DND-41 (cell line): ENCODE results near the gene PPP1R13L.

Experiments used
- ATAC-seq: fragments of 200-7000 bp; cut with Tn5 transposase; 3 replicates; pipeline ENCODE4 v1.9.1; 2021; ENCODE audit warnings: low read depth; ENCODE audit not compliant: insufficient read depth
- DNase-seq: peaks from one replicate; pipeline ENCODE4 v3.0.0-alpha.2; 2020
- H2AFZ ChIP-seq: 2 replicates; pipeline ENCODE4 v1.6.0; 2012; ENCODE audit warnings: low read depth, low read length
- H3K27ac ChIP-seq: 2 replicates; pipeline ENCODE4 v1.5.1; 2012; ENCODE audit warnings: low read length, inconsistent platforms
- H3K27me3 ChIP-seq: fragments of 200-600 bp; sonication (generic); 2 replicates; pipeline ENCODE4 v1.6.0; 2012; ENCODE audit warnings: low read length, mild to moderate bottlenecking, inconsistent platforms; ENCODE audit not compliant: insufficient read depth, poor library complexity
- H3K36me3 ChIP-seq: 2 replicates; pipeline ENCODE4 v1.5.1; 2012; ENCODE audit warnings: low read length, inconsistent platforms; ENCODE audit not compliant: insufficient read depth
- H3K4me1 ChIP-seq: 2 replicates; pipeline ENCODE4 v1.5.1; 2012; ENCODE audit warnings: mild to moderate bottlenecking, low read length; ENCODE audit not compliant: insufficient read depth
- H3K4me2 ChIP-seq: 2 replicates; pipeline ENCODE4 v1.6.0; 2012; ENCODE audit warnings: mild to moderate bottlenecking, moderate library complexity, low read length, inconsistent platforms; ENCODE audit not compliant: insufficient read depth
- H3K4me3 ChIP-seq, 2 experiments: fragments of 200-600 bp in 1 of 2; shearing (Covaris generic) in 1 of 2; 2 replicates each; pipeline ENCODE4 v1.5.1; 2012 to 2016; ENCODE audit warnings: inconsistent platforms in 2 of 2, low read length in 2 of 2, mild to moderate bottlenecking in 2 of 2, low read depth in 1 of 2, moderate library complexity in 1 of 2
- H3K79me2 ChIP-seq: 2 replicates; pipeline ENCODE4 v1.6.0; 2012; ENCODE audit warnings: low read length, inconsistent platforms; ENCODE audit not compliant: insufficient read depth
- H3K9ac ChIP-seq: 2 replicates; pipeline ENCODE4 v1.6.0; 2012; ENCODE audit warnings: low read depth, mild to moderate bottlenecking, inconsistent platforms, low read length, moderate library complexity
- H3K9me3 ChIP-seq: 2 replicates; pipeline ENCODE4 v1.5.1; 2012; ENCODE audit warnings: low read length, moderate library complexity, mild to moderate bottlenecking, inconsistent platforms; ENCODE audit not compliant: insufficient read depth, severe bottlenecking
- H4K20me1 ChIP-seq: 2 replicates; pipeline ENCODE4 v1.6.0; 2012; ENCODE audit warnings: low read length; ENCODE audit not compliant: insufficient read depth
- EZH2 ChIP-seq: IDR thresholded peaks from 3 replicates; pipeline ENCODE4 v1.6.1; 2012; ENCODE audit warnings: borderline replicate concordance, low read depth, mild to moderate bottlenecking, moderate library complexity, low read length, inconsistent platforms; ENCODE audit not compliant: severe bottlenecking
- TF ChIP-seq, protein P1 (sequence below): IDR thresholded peaks from 2 replicates; pipeline ENCODE4 v1.5.1; 2012; ENCODE audit warnings: borderline replicate concordance, low read length, moderate library complexity, mild to moderate bottlenecking; ENCODE audit not compliant: poor library complexity, severe bottlenecking; ENCODE audit errors: extremely low read depth

Gene PPP1R13L

GRCh38 chr19:45401815-45402214 is 3.1 kb downstream of the PPP1R13L start:
- H3K27ac ChIP-seq, result no peak overlapping the region

GRCh38 chr19:45400192-45400591 is 4.7 kb downstream of the PPP1R13L start:
- no peak for TF ChIP-seq EZH2
- TF ChIP-seq, protein P1, sequence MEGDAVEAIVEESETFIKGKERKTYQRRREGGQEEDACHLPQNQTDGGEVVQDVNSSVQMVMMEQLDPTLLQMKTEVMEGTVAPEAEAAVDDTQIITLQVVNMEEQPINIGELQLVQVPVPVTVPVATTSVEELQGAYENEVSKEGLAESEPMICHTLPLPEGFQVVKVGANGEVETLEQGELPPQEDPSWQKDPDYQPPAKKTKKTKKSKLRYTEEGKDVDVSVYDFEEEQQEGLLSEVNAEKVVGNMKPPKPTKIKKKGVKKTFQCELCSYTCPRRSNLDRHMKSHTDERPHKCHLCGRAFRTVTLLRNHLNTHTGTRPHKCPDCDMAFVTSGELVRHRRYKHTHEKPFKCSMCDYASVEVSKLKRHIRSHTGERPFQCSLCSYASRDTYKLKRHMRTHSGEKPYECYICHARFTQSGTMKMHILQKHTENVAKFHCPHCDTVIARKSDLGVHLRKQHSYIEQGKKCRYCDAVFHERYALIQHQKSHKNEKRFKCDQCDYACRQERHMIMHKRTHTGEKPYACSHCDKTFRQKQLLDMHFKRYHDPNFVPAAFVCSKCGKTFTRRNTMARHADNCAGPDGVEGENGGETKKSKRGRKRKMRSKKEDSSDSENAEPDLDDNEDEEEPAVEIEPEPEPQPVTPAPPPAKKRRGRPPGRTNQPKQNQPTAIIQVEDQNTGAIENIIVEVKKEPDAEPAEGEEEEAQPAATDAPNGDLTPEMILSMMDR, result no peak
- DNase-seq, result no peak
- H3K27ac ChIP-seq, result no peak overlapping the region
- no peak for ATAC-seq
- H3K4me1 ChIP-seq, result peaks cover 9% of the 10 kb centered on the region
- H3K4me3 ChIP-seq, result no peak overlapping the region
- no peaks in the 10 kb centered on the region for H4K20me1 ChIP-seq
- no peaks in the 10 kb centered on the region for H3K27me3 ChIP-seq
- H3K79me2 ChIP-seq, result no peaks in the 10 kb centered on the region
- no peak overlapping the region for H3K4me2 ChIP-seq
- no peaks in the 10 kb centered on the region for H3K36me3 ChIP-seq
- H2AFZ ChIP-seq, result no peak overlapping the region
- no peaks in the 10 kb centered on the region for H3K9me3 ChIP-seq
- H3K9ac ChIP-seq, result no peak overlapping the region

More at GRCh38 chr19:45401815-45402214, 3.1 kb downstream of the PPP1R13L start:
- no peaks in the 10 kb centered on the region for H3K27me3 ChIP-seq
- TF ChIP-seq EZH2, result no peak
- TF ChIP-seq, protein P1, result no peak
- no peaks in the 10 kb centered on the region for H4K20me1 ChIP-seq
- no peak for ATAC-seq
- no peak for DNase-seq
- no peak overlapping the region for H3K4me3 ChIP-seq
- no peaks in the 10 kb centered on the region for H3K9me3 ChIP-seq
- no peak overlapping the region for H3K9ac ChIP-seq
- H3K4me1 ChIP-seq, result peaks cover 20% of the 10 kb centered on the region
- no peak overlapping the region for H2AFZ ChIP-seq
- peaks cover 3% of the 10 kb centered on the region; the same call in 1 of the 2 replicates for H3K79me2 ChIP-seq
- H3K4me2 ChIP-seq, result no peak overlapping the region
- no peaks in the 10 kb centered on the region for H3K36me3 ChIP-seq

DNA sequence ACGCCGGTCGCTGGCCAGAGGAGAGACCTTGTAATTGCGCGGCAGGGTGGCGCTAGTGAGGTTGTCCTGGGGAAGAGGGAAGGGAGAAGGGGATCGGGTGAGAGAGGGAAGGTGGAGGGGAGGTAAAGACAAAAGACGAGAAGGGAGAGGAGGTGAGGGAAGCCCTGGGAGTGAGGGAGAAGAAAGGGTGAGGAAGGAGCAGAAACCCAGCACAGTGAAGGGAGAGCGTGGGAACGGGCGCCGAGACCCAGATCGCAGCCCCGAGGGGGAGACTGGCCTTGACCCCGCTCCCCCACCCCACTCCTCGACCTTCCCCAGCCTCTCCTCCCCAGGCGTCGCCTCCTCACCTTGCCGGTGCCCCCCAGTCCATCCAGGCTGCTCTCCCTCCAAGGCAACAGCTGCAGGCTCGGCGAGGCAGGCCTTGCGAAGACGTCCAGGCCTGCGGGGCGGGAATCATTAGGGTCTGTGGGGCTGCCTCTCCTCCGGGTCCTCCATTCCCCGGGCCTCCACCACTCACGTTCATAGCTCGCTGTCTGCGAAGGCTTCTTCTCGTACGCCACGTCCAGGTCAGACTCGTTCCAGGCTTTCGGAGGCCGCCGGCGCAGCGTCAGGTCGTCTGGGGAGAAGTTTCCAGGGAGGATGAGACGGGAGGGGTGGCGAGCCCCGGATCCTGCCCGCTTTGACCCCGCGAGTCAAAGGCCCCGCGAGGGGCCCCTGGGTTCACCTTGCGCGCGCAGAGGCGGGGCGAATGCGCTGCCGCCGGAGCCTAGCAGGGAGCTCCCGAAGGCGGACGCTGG is 8.8 kb downstream of the PPP1R13L start:
- no peaks in the 10 kb centered on the region for H4K20me1 ChIP-seq
- H3K4me1 ChIP-seq, result no peaks in the 10 kb centered on the region
- DNase-seq, result no peak
- H3K4me2 ChIP-seq, result no peak overlapping the region
- no peak overlapping the region for H3K9ac ChIP-seq
- H3K36me3 ChIP-seq, result no peaks in the 10 kb centered on the region
- H3K27ac ChIP-seq, result no peak overlapping the region
- H3K79me2 ChIP-seq, result no peaks in the 10 kb centered on the region
- TF ChIP-seq EZH2, result no peak
- TF ChIP-seq, protein P1, result no peak
- ATAC-seq, result no peak
- H3K27me3 ChIP-seq, result no peaks in the 10 kb centered on the region
- no peak overlapping the region for H2AFZ ChIP-seq
- H3K4me3 ChIP-seq, result no peak overlapping the region
- H3K9me3 ChIP-seq, result no peaks in the 10 kb centered on the region
